Caco-2 (cell line): ENCODE data around the gene PHF14. TPM values are rescaled to one million over a fixed set of nuclear protein-coding genes. Genes with fewer than 3 reads are reported as not detected.

Source experiments
- BruUV-seq: library from RNA; stranded (reverse); fragments of 400-500 nt; replicated peaks from 2 replicates; lab custom pipeline; 2021; lab: Mats Ljungman, UMichigan
- CTCF ChIA-PET: fragments of 300-600 bp; sonication (Branson Sonifier 250); formaldehyde crosslinking; loops from one replicate; lab custom pipeline; 2022; ENCODE audit warnings: antibody characterized with exemption; lab: Charles Lee
- POLR2A ChIA-PET: fragments of 300-600 bp; sonication (Branson Sonifier 250); formaldehyde crosslinking; loops from one replicate; lab custom pipeline; 2022; ENCODE audit warnings: antibody characterized with exemption; lab: Charles Lee
- DNase-seq, 2 experiments: peaks; one replicate each; pipeline versions ENCODE4 v3.0.0 to v3.0.0-alpha.2; 2020 to 2022
- H3K27me3 ChIP-seq: replicated peaks from 2 replicates; pipeline ENCODE4 v1.6.0; 2011; ENCODE audit warnings: low read length; ENCODE audit not compliant: control insufficient read depth, insufficient read depth
- H3K36me3 ChIP-seq: 2 replicates; pipeline ENCODE4 v1.5.1; 2011; ENCODE audit warnings: low read length; ENCODE audit not compliant: control insufficient read depth, insufficient read depth
- H3K4me1 ChIP-seq: fragments of 250-450 bp; sonication (Bioruptor Pico); 2 replicates; pipeline ENCODE4 v1.5.1; 2020; ENCODE audit warnings: mild to moderate bottlenecking
- H3K4me3 ChIP-seq: 2 replicates; pipeline ENCODE4 v1.5.1; 2011; ENCODE audit warnings: low read depth, mild to moderate bottlenecking, control low read depth, low read length
- H3K9me3 ChIP-seq: fragments of 250-450 bp; sonication (Bioruptor Pico); 2 replicates; pipeline ENCODE4 v1.5.1; 2020; ENCODE audit warnings: mild to moderate bottlenecking, moderate library complexity
- H3K27ac Mint-ChIP-seq: one replicate; pipeline ENCODE4 v1.8.0; 2022; ENCODE audit warnings: mixed read lengths; ENCODE audit not compliant: unreplicated experiment
- H3K27me3 Mint-ChIP-seq: one replicate; pipeline ENCODE4 v1.8.0; 2022; ENCODE audit warnings: mixed read lengths; ENCODE audit not compliant: insufficient read depth, unreplicated experiment
- H3K36me3 Mint-ChIP-seq: one replicate; pipeline ENCODE4 v1.8.0; 2022; ENCODE audit warnings: mild to moderate bottlenecking, mixed read lengths; ENCODE audit not compliant: insufficient read depth, unreplicated experiment
- H3K4me1 Mint-ChIP-seq: one replicate; pipeline ENCODE4 v1.8.0; 2022; ENCODE audit warnings: low read depth, mixed read lengths; ENCODE audit not compliant: unreplicated experiment
- H3K4me3 Mint-ChIP-seq: one replicate; pipeline ENCODE4 v1.8.0; 2022; ENCODE audit warnings: mild to moderate bottlenecking, moderate library complexity, mixed read lengths; ENCODE audit not compliant: unreplicated experiment
- H3K9me3 Mint-ChIP-seq: one replicate; pipeline ENCODE4 v1.8.0; 2022; ENCODE audit warnings: mixed read lengths; ENCODE audit not compliant: unreplicated experiment
- CTCF ChIP-seq, 2 experiments: fragments of 200-600 bp in 1 of 2; IDR thresholded peaks; 1 replicate in 1 of 2; 2 replicates in 1 of 2; pipeline versions ENCODE4 v1.5.1 to v1.8.0; 2011 to 2022; ENCODE audit warnings: antibody characterized with exemption in 1 of 2, control low read depth in 1 of 2, inconsistent platforms in 1 of 2, low read depth in 1 of 2, low read length in 1 of 2, mild to moderate bottlenecking in 1 of 2, moderate library complexity in 1 of 2; ENCODE audit not compliant: insufficient read depth in 1 of 2, severe bottlenecking in 1 of 2, unreplicated experiment in 1 of 2
- intact Hi-C: fragments of 100-400 bp; cut with micrococcal nuclease; formaldehyde crosslinking; loops from one replicate; pipeline ENCODE4 v1.10.0; 2022; ENCODE audit not compliant: unreplicated experiment
- total RNA-seq: library from RNA; stranded (reverse); gene quantifications from 2 replicates; pipeline ENCODE4 v1.2.3, GENCODE V29; 2022

Gene PHF14
- total RNA-seq, 1 experiment from 2014 or later, result 40.6 TPM

GRCh38 chr7:11191081-11191480, 217.4 kb downstream of the PHF14 start:
- intact Hi-C loops, result no loop called here
- no peaks in the 10 kb centered on the region for H3K9me3 ChIP-seq
- H3K36me3 ChIP-seq, result no peaks in the 10 kb centered on the region
- ChIA-PET POLR2A (no interaction called here), CTCF (no interaction called here)
- H3K4me1 ChIP-seq, result no peaks in the 10 kb centered on the region
- no peaks in the 10 kb centered on the region for H3K27me3 ChIP-seq
- no peak for DNase-seq
- TF ChIP-seq CTCF (IDR thresholded peaks at IDR 0.05; ENCODE audit: insufficient read depth in 1 of 2, low read depth in 1 of 2, low read length in 1 of 2, severe bottlenecking in 1 of 2, unreplicated experiment in 1 of 2), result no peak
- H3K27ac Mint-ChIP-seq, result no peak overlapping the region
- H3K4me3 Mint-ChIP-seq, result no peak overlapping the region
- no peaks in the 10 kb centered on the region for H3K4me1 Mint-ChIP-seq
- no peaks in the 10 kb centered on the region for H3K27me3 Mint-ChIP-seq
- no peak overlapping the region for H3K4me3 ChIP-seq
- no TSS peak for BruUV-seq
- H3K36me3 Mint-ChIP-seq, result no peaks in the 10 kb centered on the region
- H3K9me3 Mint-ChIP-seq, result no peaks in the 10 kb centered on the region

GRCh38 chr7:11191574-11192220, 218.0 kb downstream of the PHF14 start:
- POLR2A ChIA-PET, result no interaction called here
- CTCF ChIA-PET, result no interaction called here
- BruUV-seq, result no TSS peak
- Histone ChIP-seq H3K4me3 (no peak overlapping the region), H3K9me3 (no peaks in the 10 kb centered on the region), H3K36me3 (no peaks in the 10 kb centered on the region), H3K4me1 (no peaks in the 10 kb centered on the region), H3K27me3 (no peaks in the 10 kb centered on the region)
- H3K4me1 Mint-ChIP-seq, result no peaks in the 10 kb centered on the region
- intact Hi-C loops, result no loop called here
- H3K4me3 Mint-ChIP-seq, result no peak overlapping the region
- H3K27me3 Mint-ChIP-seq, result no peaks in the 10 kb centered on the region
- H3K36me3 Mint-ChIP-seq, result no peaks in the 10 kb centered on the region
- no peak overlapping the region for H3K27ac Mint-ChIP-seq
- DNase-seq, result peak in 1 of 2 experiments; percentile 11
- no peak for TF ChIP-seq CTCF (IDR thresholded peaks at IDR 0.05; ENCODE audit: insufficient read depth in 1 of 2, low read depth in 1 of 2, low read length in 1 of 2, severe bottlenecking in 1 of 2, unreplicated experiment in 1 of 2)
- no peaks in the 10 kb centered on the region for H3K9me3 Mint-ChIP-seq

- Histone ChIP-seq H3K36me3 (no peaks in the 10 kb centered on the region), H3K9me3 (no peaks in the 10 kb centered on the region), H3K4me1 (no peaks in the 10 kb centered on the region), H3K27me3 (no peaks in the 10 kb centered on the region), H3K4me3 (no peak overlapping the region)
- DNase-seq, result no peak
- ChIA-PET CTCF (no interaction called here), POLR2A (no interaction called here)
- no peak overlapping the region for H3K4me3 Mint-ChIP-seq
- no peaks in the 10 kb centered on the region for H3K36me3 Mint-ChIP-seq
- BruUV-seq, result no TSS peak
- no peak for TF ChIP-seq CTCF (IDR thresholded peaks at IDR 0.05; ENCODE audit: insufficient read depth in 1 of 2, low read depth in 1 of 2, low read length in 1 of 2, severe bottlenecking in 1 of 2, unreplicated experiment in 1 of 2)
- no peaks in the 10 kb centered on the region for H3K9me3 Mint-ChIP-seq
- H3K27me3 Mint-ChIP-seq, result no peaks in the 10 kb centered on the region
- H3K4me1 Mint-ChIP-seq, result no peaks in the 10 kb centered on the region
- intact Hi-C loops, result no loop called here
- H3K27ac Mint-ChIP-seq, result no peak overlapping the region
Measured at GRCh38 chr7:11192506-11192905, 218.8 kb downstream of the PHF14 start.
